ENCODE results near the gene MB21D2.

MB21D2 gene

GRCh38 chr3:192830291-192831110 is 87.2 kb downstream of the MB21D2 start:
- DNase-seq, result peak; percentile 35

DNA sequence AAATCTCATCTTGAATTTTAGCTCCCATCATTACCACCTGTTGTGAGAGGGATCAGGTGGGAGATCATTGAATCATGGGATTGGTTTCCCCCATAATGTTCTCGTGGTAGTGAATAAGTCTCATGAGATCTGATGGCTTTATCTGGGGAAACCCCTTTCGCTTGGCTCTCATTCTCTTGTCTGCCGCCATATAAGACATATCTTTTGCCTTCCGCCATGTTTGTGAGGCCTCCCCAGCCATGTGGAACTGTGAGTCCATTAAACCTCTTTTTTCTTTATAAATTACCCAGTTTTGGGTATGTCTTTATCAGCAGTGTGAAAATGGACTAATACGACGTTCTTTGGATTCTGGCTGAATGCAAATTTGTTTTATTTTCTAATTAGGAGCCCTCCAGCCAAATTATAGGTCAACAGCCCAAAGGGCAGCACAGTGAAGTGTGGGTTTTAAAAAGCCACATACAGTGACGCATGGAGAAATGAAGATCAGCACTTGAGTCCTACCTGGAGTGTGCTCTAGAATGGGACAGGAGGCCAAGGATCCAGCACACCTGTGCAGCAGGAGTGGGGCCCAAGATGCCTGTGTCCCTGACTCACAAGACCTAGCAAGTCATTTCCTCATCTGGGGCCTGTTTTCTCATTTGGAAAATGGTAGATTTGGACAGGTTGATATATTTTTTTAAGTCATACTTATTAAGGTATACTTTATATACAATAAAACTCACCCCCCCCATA is 89.6 kb downstream of the MB21D2 start:
- DNase-seq, result no peak

DNA sequence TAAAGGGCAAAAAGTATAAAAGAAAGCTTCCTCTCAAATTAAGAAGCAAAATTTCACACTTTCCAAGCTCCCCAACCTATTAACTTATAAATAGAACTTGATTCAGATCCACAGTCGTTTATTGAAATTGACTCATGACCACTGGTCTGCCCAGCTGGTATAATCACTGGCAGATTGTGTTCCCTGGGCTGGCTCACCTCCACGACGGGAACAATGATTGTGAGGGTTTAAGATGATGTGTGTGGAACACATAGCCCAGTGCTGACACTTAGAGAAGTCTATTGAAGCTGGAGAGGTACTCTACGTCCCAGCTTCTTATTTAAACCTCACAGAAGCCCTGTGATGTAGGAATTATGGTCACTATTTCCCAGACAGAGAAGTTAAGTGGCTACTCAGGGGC is 90.4 kb downstream of the MB21D2 start:
- DNase-seq, result no peak

DNA sequence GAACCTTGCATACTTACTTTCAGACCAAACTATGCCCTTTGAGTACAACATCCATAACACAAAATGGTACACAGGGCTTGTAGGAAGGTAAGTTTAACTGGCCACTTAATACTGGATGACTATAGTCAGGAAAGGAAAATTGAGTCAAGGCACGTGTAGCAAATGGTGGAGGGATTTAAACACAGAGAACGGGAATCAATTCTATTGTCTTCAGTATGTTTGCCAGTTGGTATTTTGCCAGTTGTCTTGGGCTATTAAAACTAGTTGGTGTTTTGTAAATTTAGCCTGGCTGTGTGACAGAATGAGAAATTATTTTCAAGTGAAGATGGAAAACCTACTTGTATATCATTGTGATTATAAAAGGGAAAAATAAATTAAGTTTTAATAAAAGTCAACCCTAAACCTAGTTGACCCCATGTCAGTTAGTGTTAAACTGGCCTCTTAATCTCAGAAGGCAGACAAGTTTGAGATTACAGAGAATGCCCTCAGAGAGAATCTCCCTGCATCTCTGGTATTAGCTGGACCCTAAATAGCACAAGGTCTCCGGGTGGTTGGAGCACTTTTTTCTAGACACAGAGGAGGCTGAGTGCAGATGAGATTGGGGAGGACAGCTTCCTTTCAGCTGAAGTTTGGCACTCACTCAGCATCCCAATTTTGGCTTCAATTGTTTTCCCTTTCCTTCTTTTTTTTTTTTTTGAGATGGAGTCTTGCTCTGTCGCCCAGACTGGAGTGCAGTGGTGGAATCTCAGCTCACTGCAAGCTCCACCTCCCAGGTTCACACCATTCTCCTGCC is 91.2 kb downstream of the MB21D2 start:
- no peak for DNase-seq

DNA sequence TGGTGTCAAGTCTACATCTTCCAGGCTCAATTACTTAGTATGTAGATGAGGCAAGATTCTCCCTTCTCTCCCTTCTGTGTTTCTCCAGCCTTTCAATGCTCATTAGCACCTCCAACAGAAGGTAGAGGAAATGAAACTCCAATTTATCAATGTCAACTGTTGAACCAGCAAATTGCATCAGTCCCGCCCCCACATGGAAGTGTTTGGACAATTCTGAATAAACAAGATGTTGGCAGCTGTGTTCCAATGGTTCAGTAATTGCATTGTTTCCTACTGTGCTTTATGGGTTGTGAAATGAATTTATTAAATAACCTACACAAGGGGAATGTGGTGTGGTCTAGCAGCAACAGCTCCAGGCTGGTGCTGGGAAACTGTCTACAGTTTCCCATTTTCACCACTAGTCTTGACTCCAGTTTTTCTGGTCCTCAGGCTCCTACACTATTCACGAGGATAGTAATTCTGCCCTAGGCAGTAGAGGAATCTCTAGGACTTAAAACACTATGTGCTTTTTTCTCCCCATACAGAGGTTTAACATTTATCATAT is 91.9 kb downstream of the MB21D2 start:
- DNase-seq, result no peak

DNA sequence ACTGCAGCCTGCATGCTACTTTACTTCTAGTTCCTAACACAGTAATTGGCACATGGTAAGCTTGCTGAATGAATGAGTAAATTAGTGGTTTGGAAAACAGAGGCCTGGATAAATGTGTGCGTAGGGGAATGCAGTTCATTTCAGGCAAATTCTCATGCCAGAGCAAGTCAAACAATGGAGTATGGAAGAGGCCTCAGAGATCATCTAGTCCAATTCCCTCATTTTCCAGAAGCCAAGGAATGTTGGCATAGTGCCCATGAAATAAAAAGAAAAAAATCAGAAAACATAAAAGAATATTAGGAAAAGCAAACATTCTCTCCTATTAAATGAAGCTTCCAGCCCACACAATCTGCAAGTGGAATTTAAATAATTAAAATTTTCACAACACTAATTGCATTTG is 92.4 kb downstream of the MB21D2 start:
- DNase-seq, result no peak

DNA sequence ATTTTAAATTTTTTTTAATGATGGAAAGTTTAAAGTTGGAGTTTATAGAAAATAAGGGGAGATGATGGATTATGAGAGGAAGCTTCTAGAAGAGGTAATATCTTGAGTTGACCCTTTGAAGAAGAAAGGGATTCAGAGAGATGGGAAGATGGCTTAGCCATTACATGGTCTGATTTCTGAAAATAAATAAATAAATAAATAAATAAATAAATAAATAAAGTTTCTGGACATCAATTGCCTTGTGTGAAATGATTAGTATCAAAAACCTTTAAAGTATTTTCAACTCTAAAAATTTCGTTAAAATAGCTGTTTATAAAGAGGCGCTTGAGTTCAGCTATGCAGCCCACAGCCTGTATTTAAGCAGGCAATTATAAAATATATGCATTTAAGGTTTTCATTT is 93.3 kb downstream of the MB21D2 start:
- no peak for DNase-seq

DNA sequence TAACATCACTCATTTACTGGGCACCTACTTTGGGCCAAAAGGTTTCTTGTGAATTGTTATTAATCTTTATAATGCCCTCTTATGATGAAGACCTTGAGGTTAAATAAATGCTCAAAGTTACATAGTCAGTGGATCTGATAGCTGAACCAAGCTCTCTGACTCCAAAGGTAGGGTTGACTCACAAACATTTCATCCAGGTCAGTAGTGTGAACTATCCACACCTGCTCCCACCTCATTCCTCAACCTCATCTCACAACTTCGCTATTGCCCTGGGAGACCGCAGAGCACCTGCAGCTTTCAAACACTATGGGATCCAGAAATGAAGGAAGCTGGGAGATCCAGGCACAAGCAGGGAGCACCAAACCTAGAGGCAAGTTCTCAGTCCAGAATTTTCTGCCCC is 96.5 kb downstream of the MB21D2 start:
- DNase-seq, result no peak

DNA sequence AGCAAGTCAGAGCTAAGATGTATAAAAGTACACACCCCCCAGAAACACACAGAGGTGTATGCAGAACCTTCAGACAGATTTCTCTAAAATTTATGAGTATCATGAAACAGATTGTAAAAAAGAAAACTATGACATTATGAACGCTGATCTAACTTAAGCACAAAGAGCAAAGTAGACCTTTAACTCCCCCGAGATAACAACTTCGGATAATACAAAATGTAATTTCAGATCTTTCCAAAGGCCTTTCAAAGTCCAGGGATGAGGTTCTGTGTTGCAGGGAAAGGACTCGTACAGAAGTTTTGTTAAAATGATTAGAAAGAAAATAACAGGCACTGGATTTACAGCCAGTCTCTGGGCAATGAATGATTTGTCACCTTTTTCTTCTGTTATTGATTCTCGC is 97.5 kb downstream of the MB21D2 start:
- DNase-seq, result no peak

DNA sequence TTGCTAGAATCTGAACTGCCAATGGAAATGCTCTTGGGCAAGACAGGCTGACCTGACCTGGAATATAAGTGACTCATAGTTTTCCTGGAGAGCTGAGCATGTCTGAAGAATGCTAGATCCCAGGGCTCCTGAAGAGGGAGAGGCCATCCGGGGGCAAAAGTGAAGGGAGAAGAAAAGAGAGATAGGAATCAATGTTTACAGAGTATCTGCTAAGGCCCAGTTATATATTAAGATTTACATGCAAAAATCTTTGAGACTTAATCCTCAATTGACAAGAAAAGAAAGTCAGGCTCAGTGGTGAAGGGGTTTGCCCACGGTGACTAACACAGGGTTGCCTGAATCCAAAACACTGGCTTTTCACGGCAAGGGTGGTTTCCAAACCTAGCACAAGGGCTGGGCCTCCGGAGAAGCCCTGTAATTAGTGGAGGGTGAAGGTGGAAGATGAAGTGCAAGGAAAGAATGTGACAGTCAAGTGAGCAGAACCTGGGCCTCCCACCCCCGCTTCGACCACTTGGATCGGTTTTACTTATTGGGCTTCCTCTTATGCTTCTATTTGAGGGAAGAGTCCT is 98.6 kb downstream of the MB21D2 start:
- DNase-seq, result no peak

GRCh38 chr3:192818126-192818525 is 99.5 kb downstream of the MB21D2 start:
- no peak for DNase-seq

DNA sequence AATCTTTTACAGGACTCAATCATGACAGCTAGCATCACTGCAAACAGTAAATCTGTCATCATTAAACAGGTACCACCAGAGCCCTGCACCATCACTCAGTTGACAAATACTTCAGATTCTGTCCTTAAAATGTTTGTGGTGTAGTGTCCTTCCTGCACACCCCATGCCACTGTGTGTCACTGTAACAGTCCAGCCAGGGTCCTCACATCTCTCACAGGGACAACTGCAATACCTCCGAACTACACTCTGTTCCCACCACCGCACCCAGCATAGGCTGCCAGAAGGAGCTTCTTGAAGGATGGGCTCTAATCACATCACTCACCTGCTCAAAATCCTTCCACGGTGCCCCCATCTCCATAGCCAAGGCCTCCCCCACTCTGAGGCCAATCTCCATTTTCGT is 100.2 kb downstream of the MB21D2 start:
- DNase-seq, result no peak

- DNase-seq, result no peak
Observed at GRCh38 chr3:192817053-192817452, 100.6 kb downstream of the MB21D2 start.

DNA sequence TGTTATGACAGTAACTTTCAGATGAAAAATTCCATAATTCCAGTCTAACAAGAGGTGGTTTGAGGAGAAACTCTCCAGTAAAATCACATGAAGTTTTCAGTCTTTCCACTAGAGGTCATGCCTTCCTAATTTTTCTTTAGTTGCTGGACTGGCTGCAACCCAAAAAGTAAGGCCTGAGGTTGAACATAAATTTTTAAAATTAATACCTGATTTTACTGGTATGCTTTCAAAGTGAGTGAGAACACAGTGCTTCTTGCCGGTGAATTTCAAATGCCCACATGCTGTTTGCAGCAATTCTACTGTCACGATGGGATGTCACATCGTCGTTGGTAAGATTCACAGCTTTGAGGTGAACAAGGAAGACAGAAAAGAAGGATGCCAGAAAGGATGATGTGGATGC is 101.3 kb downstream of the MB21D2 start:
- DNase-seq, result peak; percentile 88

- DNase-seq, result peak; percentile 90
Observed at GRCh38 chr3:192812743-192813383, 104.8 kb downstream of the MB21D2 start.

- DNase-seq, result no peak
Observed at GRCh38 chr3:192805711-192806110, 111.9 kb downstream of the MB21D2 start.

- DNase-seq, result no peak
Observed at GRCh38 chr3:192804502-192804901, 113.2 kb downstream of the MB21D2 start.

- peak; percentile 69 for DNase-seq
Observed at GRCh38 chr3:192802957-192803899, 114.4 kb downstream of the MB21D2 start.

DNA sequence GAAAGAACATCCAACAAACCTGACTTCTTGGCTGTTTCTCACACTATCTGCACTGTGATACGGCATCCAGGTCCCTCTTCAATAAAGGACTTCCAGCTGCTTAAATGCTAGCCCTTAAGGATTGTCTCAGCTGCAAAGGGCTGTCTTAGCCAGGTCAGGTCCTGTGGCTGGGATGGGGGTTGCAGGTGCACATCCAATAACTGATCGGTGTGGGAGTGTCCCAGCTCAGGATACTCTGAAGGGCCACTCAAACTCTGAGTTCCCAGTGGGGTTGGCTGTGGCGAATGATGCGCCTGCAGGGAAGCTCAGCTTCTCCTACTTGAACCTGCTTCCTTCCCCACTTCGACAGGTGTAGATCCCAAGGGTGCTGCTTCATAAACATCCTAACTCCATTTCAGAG is 115.7 kb downstream of the MB21D2 start:
- DNase-seq, result no peak

- DNase-seq, result no peak
Observed at GRCh38 chr3:192799721-192800120, 117.9 kb downstream of the MB21D2 start.

DNA sequence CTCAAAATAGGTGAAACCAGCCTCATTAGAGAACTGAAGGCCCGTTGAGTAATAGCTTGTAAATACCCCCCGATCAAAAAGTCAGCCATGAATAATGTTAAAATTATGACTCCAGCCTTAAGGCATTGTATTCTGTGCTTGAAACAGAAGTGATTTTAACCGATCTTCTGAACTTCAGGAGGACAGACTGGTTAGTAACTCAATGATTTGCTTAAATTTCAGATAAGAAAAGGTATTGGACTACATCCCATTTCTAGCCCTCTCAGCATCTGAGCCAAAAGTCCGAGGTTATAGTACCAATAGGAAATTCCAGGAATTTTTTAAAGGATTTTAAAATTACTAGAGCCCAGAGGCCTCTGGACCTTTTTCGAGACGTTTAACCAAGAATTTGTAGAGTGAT is 122.6 kb downstream of the MB21D2 start:
- DNase-seq, result no peak
